ENCODE measurements around the gene NTNG2. TPM values are rescaled to one million over a fixed set of nuclear protein-coding genes. Genes with fewer than 3 reads are reported as not detected.

NTNG2 gene
- total RNA-seq, 1 donor from 2014 or later = 16.3 TPM

- no peak for DNase-seq (ENCODE audit: low spot score in 2 of 2)
- FAIRE-seq = no peak
Observed at GRCh38 chr9:132293145-132293721, 131.4 kb downstream of the NTNG2 start.

Other genes starting within 250 kb of the NTNG2 start
- gene MED27, start 82.2 kb upstream of the NTNG2 start, total RNA-seq = 11.8 TPM
- 93.8 TPM for gene SETX, start 192.9 kb downstream of the NTNG2 start, total RNA-seq
- gene TTF1, start 244.8 kb downstream of the NTNG2 start, total RNA-seq = 17.1 TPM
- gene CFAP77, start 248.2 kb downstream of the NTNG2 start, total RNA-seq = not detected